NCI-H1105 (cell line): ENCODE measurements around the gene PLEKHB1.
"Not testable (repeated sequence)": the region's sequence is repeated elsewhere in the genome, so short reads cannot be mapped to it uniquely, and the experiment has no call there.

Experiments
- DNase-seq: peaks from one replicate; lab custom pipeline; 2025; lab: John Stamatoyannopoulos, UW

Gene PLEKHB1

GRCh38 chr11:73648571-73649046, 2.2 kb downstream of the PLEKHB1 start:
- no peak for DNase-seq

DNA sequence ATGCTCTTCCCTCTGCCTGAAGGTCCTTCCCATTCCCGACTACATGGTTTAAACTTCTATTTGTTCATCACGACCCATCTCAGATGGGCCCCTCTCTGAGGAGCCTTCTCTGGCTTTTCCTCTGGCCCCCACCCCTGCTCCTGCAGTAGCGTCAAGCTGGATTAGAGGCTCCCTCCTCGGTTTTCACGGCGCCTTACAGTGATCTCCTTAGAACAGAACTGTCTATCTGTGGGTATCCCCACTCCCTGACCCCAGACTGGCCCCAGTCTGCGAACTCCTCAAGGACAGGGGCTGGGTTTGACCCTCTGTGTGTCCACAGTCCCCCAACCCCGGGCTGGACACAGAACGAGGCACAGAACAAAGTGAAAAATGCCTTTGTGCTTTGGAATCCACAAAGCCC, 2.8 kb downstream of the PLEKHB1 start:
- no peak for DNase-seq

DNA sequence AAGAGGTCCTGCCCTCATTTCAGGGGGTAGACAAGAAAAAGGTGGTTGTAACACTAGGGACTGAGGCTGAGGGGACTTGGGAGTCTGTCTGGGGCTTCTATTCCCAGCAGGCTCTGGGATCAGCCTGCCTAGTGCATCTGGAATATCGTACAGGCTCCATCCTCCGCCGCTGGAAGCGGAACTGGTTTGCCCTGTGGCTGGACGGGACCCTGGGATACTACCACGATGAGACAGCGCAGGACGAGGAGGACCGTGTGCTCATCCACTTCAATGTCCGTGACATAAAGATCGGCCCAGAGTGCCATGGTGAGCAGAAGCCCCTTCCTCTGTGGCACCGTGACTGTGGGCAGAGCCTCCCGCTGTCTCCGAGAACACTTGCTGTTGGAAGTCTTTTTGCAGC, 4.0 kb downstream of the PLEKHB1 start:
- DNase-seq: no peak

GRCh38 chr11:73651252-73651651, 4.9 kb downstream of the PLEKHB1 start:
- DNase-seq: no peak

GRCh38 chr11:73651661-73652045, 5.3 kb downstream of the PLEKHB1 start:
- DNase-seq: no peak

GRCh38 chr11:73652046-73652730, 5.8 kb downstream of the PLEKHB1 start:
- no peak for DNase-seq

- DNase-seq: no peak
Measured at GRCh38 chr11:73652856-73653559, 6.6 kb downstream of the PLEKHB1 start.

GRCh38 chr11:73653996-73654395, 7.6 kb downstream of the PLEKHB1 start:
- no peak for DNase-seq

- no peak for DNase-seq
Measured at GRCh38 chr11:73654482-73655021, 8.2 kb downstream of the PLEKHB1 start.

DNA sequence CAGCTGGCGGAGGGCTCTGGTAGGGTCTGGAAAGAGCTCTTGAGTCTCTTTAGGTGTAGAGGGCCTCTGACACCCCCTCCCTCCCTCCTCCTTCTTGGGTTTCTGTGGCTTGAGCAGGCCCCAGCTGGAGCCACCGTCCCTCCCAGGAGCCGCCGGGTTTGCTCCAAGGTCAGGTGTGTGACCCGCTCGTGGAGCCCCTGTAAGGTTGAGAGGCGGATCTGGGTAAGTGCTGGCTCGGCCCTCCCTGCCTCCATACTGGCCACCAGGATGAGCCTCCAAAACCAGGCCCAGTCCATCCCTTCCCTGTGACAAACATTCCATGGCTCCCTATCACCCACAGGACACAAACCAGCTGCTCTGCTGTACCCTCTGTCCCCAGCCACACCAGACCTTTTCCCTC, 9.3 kb downstream of the PLEKHB1 start:
- no peak for DNase-seq

DNA sequence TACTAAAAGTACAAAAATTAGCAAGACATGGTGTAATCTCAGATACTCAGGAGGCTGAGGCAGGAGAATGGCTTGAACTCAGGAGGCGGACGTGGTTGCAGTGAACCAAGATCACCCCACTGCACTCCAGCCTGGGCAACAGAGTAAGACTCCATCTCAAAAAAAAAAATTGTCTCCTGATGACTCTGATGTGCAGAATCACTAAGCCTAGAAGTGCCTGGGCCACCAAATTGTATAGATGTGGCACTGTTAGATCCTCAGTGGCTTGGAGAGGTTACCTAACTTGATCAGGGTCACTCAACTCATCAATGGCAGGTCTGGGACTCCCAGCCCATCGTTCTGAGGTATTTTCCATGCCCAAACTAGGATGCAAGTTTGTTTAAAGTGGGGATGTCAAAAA, 10.6 kb downstream of the PLEKHB1 start:
- no peak for DNase-seq

- DNase-seq: no peak
Measured at GRCh38 chr11:73659961-73660360, 13.6 kb downstream of the PLEKHB1 start.

- DNase-seq: no peak
Measured at GRCh38 chr11:73660497-73661034, 14.2 kb downstream of the PLEKHB1 start.

DNA sequence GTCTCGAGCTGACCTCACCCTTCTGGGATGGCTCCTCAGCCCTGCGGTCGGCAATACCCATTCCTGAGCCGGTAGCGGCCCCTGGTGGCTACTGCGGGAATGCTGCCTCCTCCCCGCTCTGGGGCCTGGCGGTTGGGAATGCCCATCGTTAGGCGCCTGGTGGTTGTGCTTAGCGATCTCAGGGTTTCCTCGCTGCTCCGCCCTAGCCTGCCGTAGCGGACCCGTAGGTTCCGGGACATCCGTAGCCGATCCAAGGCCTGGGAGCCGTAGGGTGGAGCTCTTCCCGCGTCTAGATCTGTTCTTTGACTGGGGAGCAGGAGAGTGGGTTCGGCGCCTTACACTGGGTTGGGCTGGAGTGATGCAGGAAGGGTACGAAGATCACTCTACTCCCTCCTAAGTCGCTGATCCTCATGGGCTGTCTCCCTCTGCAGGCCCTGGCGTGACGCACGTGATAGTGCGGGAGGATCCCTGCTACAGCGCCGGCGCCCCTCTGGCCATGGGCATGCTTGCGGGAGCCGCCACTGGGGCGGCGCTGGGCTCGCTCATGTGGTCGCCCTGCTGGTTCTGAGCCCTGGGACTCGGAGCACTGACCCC, 14.8 kb downstream of the PLEKHB1 start:
- DNase-seq: peak; percentile 40

DNA sequence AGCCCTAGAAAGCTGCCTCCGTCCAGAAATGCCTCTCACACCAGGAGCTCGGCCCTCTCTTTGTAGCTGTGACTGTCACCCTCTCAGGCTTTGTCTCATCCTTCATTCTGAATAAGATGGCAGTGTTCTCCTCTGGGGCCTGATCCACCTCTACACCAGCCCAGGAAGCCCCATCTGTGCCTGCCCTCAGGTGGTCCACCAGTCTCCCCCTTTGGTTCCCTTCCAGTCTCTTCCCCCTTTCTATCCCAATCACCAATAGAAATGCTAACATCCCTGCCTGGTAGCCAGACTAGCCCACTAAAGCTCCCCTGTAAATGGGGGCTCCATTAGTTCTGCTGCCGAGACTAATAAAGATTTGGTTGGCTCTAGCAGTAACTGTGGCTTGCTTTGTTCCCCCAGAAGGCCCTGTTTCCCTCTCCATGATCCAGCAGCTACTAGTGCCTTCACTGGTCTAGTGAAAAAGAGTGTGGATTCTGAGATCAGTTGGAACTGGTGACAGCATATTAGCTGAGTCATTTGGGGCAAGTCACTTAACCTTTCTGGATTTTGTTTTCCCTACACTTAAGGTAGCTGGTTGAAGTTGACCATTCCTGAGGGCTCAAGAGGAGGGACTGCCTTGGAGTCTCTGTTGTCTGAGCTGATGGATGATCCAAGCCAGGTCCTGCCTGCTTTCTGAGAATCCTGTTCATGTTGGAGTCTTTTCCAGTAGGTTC, 16.2 kb downstream of the PLEKHB1 start:
- no peak for DNase-seq

GRCh38 chr11:73663604-73664495, 17.5 kb downstream of the PLEKHB1 start:
- DNase-seq: no peak

GRCh38 chr11:73664877-73665276, 18.5 kb downstream of the PLEKHB1 start:
- no peak for DNase-seq

GRCh38 chr11:73667891-73668290, 21.5 kb downstream of the PLEKHB1 start:
- DNase-seq: no peak

- no peak for DNase-seq
Measured at GRCh38 chr11:73670808-73671207, 24.4 kb downstream of the PLEKHB1 start.

DNA sequence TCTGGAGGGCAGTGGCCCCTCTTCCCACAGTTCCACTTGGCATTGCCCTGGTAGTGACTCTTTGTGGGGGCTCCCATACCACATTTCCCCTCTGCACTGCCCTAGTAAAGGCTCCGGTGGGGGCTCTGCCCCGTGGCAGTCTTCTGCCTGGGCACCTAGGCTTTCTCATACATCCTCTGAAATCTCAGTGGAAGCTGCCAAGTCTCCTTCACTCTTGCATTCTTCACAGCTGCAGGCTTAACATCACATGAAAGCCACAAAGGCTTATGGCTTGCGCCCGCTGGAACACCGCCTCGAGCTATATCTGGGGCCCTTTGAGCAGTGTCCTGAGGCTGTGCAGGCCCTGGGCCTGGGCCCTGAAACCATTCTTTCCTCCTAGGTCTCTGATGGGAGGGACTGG, 25.3 kb downstream of the PLEKHB1 start:
- no peak for DNase-seq

- not testable (repeated sequence) for DNase-seq
Measured at GRCh38 chr11:73676552-73676951, 30.2 kb downstream of the PLEKHB1 start.
